H9 (cell line): ENCODE results near the gene CASD1. TPM values are rescaled to one million over a fixed set of nuclear protein-coding genes. Genes with fewer than 3 reads are reported as not detected.

ENCODE experiments used
- DNase-seq: peaks from one replicate; pipeline ENCODE4 v3.0.0-alpha.2; 2017
- H2AFZ ChIP-seq: one replicate; pipeline ENCODE4 v1.6.1; 2013; ENCODE audit warnings: mild to moderate bottlenecking, low read length, control low read depth, moderate library complexity
- H2AK5ac ChIP-seq: 2 replicates; pipeline ENCODE4 v1.6.1; 2013; ENCODE audit warnings: low read length, control low read depth, mixed read lengths; ENCODE audit not compliant: insufficient read length
- H2BK120ac ChIP-seq: one replicate; pipeline ENCODE4 v1.6.1; 2013; ENCODE audit warnings: low read depth, mild to moderate bottlenecking, low read length, control low read depth, inconsistent platforms; ENCODE audit not compliant: poor library complexity, severe bottlenecking
- H2BK12ac ChIP-seq: 2 replicates; pipeline ENCODE4 v1.6.1; 2013; ENCODE audit warnings: low read length, control low read depth, mixed read lengths, low read depth; ENCODE audit not compliant: insufficient read length
- H2BK15ac ChIP-seq: 2 replicates; pipeline ENCODE4 v1.6.1; 2013; ENCODE audit warnings: low read depth, low read length, control low read depth
- H2BK20ac ChIP-seq: one replicate; pipeline ENCODE4 v1.6.1; 2013; ENCODE audit warnings: low read depth, mild to moderate bottlenecking, low read length, control low read depth, inconsistent platforms; ENCODE audit not compliant: poor library complexity, severe bottlenecking
- H2BK5ac ChIP-seq: 2 replicates; pipeline ENCODE4 v1.6.1; 2013; ENCODE audit warnings: low read length, control low read depth, mixed read lengths; ENCODE audit not compliant: insufficient read length
- H3K14ac ChIP-seq: 2 replicates; pipeline ENCODE4 v1.6.1; 2013; ENCODE audit warnings: low read length, control low read depth; ENCODE audit not compliant: insufficient read depth
- H3K18ac ChIP-seq: 2 replicates; pipeline ENCODE4 v1.6.1; 2013; ENCODE audit warnings: low read depth, mild to moderate bottlenecking, mixed read lengths, low read length, control low read depth; ENCODE audit not compliant: insufficient read length
- H3K23ac ChIP-seq: 2 replicates; pipeline ENCODE4 v1.6.1; 2013; ENCODE audit warnings: low read length, control low read depth, mixed read lengths, low read depth; ENCODE audit not compliant: insufficient read length
- H3K23me2 ChIP-seq: 2 replicates; pipeline ENCODE4 v1.6.1; 2013; ENCODE audit warnings: low read depth, mild to moderate bottlenecking, mixed read lengths, low read length, control low read depth; ENCODE audit not compliant: insufficient read length, poor library complexity, severe bottlenecking
- H3K27ac ChIP-seq: 2 replicates; pipeline ENCODE4 v1.5.1; 2013; ENCODE audit warnings: low read length, control low read depth, mixed read lengths, low read depth; ENCODE audit not compliant: insufficient read length
- H3K27me3 ChIP-seq: 2 replicates; pipeline ENCODE4 v1.6.1; 2013; ENCODE audit warnings: low read length, control low read depth, inconsistent platforms; ENCODE audit not compliant: insufficient read depth
- H3K4ac ChIP-seq: 2 replicates; pipeline ENCODE4 v1.6.1; 2013; ENCODE audit warnings: low read depth, mild to moderate bottlenecking, control low read depth, inconsistent platforms, low read length, moderate library complexity
- H3K4me1 ChIP-seq: 2 replicates; pipeline ENCODE4 v1.6.1; 2013; ENCODE audit warnings: low read length, control low read depth, inconsistent platforms; ENCODE audit not compliant: insufficient read depth
- H3K4me2 ChIP-seq: 2 replicates; pipeline ENCODE4 v1.6.1; 2013; ENCODE audit warnings: low read length, control low read depth, mixed read lengths; ENCODE audit not compliant: insufficient read length, insufficient read depth
- H3K56ac ChIP-seq: 2 replicates; pipeline ENCODE4 v1.6.1; 2013; ENCODE audit warnings: low read depth, mild to moderate bottlenecking, mixed read lengths, low read length, control low read depth; ENCODE audit not compliant: insufficient read length
- H3K79me1 ChIP-seq: 2 replicates; pipeline ENCODE4 v1.6.1; 2013; ENCODE audit warnings: low read depth, mild to moderate bottlenecking, moderate library complexity, low read length, control low read depth, inconsistent platforms; ENCODE audit not compliant: insufficient read depth, poor library complexity, severe bottlenecking
- H3K79me2 ChIP-seq: 2 replicates; pipeline ENCODE4 v1.6.1; 2013; ENCODE audit warnings: low read length, control low read depth, inconsistent platforms; ENCODE audit not compliant: insufficient read depth
- H3K9ac ChIP-seq: 2 replicates; pipeline ENCODE4 v1.6.1; 2013; ENCODE audit warnings: low read length, control low read depth, mixed read lengths; ENCODE audit not compliant: insufficient read length; ENCODE audit errors: extremely low read depth
- H3K9me3 ChIP-seq: one replicate; pipeline ENCODE4 v1.6.1; 2013; ENCODE audit warnings: low read depth, low read length, inconsistent platforms; ENCODE audit not compliant: control insufficient read depth
- H3T11ph ChIP-seq: one replicate; pipeline ENCODE4 v1.6.1; 2013; ENCODE audit warnings: mild to moderate bottlenecking, low read length, control low read depth, inconsistent platforms
- H4K20me1 ChIP-seq: one replicate; pipeline ENCODE4 v1.6.1; 2013; ENCODE audit not compliant: control insufficient read depth, insufficient read length, insufficient read depth
- H4K5ac ChIP-seq: 2 replicates; pipeline ENCODE4 v1.6.1; 2013; ENCODE audit warnings: low read depth, mild to moderate bottlenecking, mixed read lengths, low read length, control low read depth; ENCODE audit not compliant: insufficient read length
- H4K8ac ChIP-seq: replicated peaks from 2 replicates; pipeline ENCODE4 v1.6.1; 2013; ENCODE audit warnings: low read length, control low read depth, mixed read lengths, low read depth; ENCODE audit not compliant: insufficient read length
- H4K91ac ChIP-seq: 2 replicates; pipeline ENCODE4 v1.6.1; 2013; ENCODE audit warnings: low read depth, mild to moderate bottlenecking, moderate library complexity, mixed read lengths, low read length, control low read depth; ENCODE audit not compliant: insufficient read length
- H3K27ac Mint-ChIP-seq, 3 experiments: 2 replicates in 2 of 3; 3 replicates in 1 of 3; pipeline ENCODE4 v1.8.0; 2020 to 2021; ENCODE audit warnings: mixed read lengths in 3 of 3, mild to moderate bottlenecking in 1 of 3, moderate library complexity in 1 of 3
- H3K27me3 Mint-ChIP-seq: 2 replicates; pipeline ENCODE4 v1.8.0; 2021; ENCODE audit warnings: low read depth, mild to moderate bottlenecking, moderate library complexity, mixed read lengths
- H3K36me3 Mint-ChIP-seq, 3 experiments: 2 replicates in 2 of 3; 3 replicates in 1 of 3; pipeline ENCODE4 v1.8.0; 2020 to 2021; ENCODE audit warnings: low read depth in 3 of 3, mixed read lengths in 3 of 3; ENCODE audit not compliant: insufficient read depth in 1 of 3
- H3K4me1 Mint-ChIP-seq, 2 experiments: 2 replicates each; pipeline ENCODE4 v1.8.0; 2020; ENCODE audit warnings: mixed read lengths in 2 of 2
- H3K4me3 Mint-ChIP-seq, 2 experiments: 2 replicates in 1 of 2; 3 replicates in 1 of 2; pipeline ENCODE4 v1.8.0; 2020 to 2021; ENCODE audit warnings: mild to moderate bottlenecking in 2 of 2, mixed read lengths in 2 of 2, moderate library complexity in 1 of 2
- H3K9me3 Mint-ChIP-seq, 2 experiments: 2 replicates in 1 of 2; 3 replicates in 1 of 2; pipeline ENCODE4 v1.8.0; 2020; ENCODE audit warnings: mild to moderate bottlenecking in 2 of 2, mixed read lengths in 2 of 2, moderate library complexity in 1 of 2
- CTCF ChIP-seq: fragments of 200-600 bp; sonication (generic); conservative IDR thresholded peaks from 3 replicates; pipeline ENCODE4 v1.8.0; 2021; ENCODE audit warnings: antibody characterized with exemption, mild to moderate bottlenecking
- WGBS: extraction: QIAGEN DNeasy Blood & Tissue Kit; methylation state at CpG from one replicate; pipeline ENCODE4 v1.1.7; 2013; ENCODE audit warnings: missing lambda C conversion rate, low lambda C conversion rate, mixed read lengths; ENCODE audit not compliant: insufficient read length; ENCODE audit errors: extremely low coverage; 5-methylcytosine and 5-hydroxymethylcytosine counted together
- total RNA-seq: library from RNA; stranded (reverse); gene quantifications from 2 replicates; pipeline ENCODE4 v1.2.1, GENCODE V29; 2021

The CASD1 gene
- total RNA-seq, 1 experiment from 2014 or later: 21.6 TPM

GRCh38 chr7:94483843-94484242, 25.8 kb upstream of the CASD1 start:
- H3K27ac ChIP-seq: no peak overlapping the region
- no peaks in the 10 kb centered on the region for H3K23me2 ChIP-seq
- H3K9ac ChIP-seq: no peak overlapping the region
- H3K18ac ChIP-seq: no peak overlapping the region
- H3K4ac ChIP-seq: no peak overlapping the region
- H2BK20ac ChIP-seq: no peak overlapping the region
- H4K5ac ChIP-seq: no peak overlapping the region
- DNase-seq: no peak
- H3K23ac ChIP-seq: no peak overlapping the region
- Mint-ChIP-seq H3K36me3 (no peaks in the 10 kb centered on the region), H3K27ac (no peak overlapping the region; a peak in 1 of 7 replicates), H3K4me3 (no peak overlapping the region), H3K9me3 (peaks cover 0 to 4% of the 10 kb centered on the region in 2 experiments; a peak in 1 of 5 replicates), H3K4me1 (no peaks in the 10 kb centered on the region), H3K27me3 (no peaks in the 10 kb centered on the region)
- H3T11ph ChIP-seq: no peak overlapping the region
- H4K20me1 ChIP-seq: no peaks in the 10 kb centered on the region
- H4K8ac ChIP-seq: no peak overlapping the region
- H3K27me3 ChIP-seq: no peaks in the 10 kb centered on the region
- H3K79me1 ChIP-seq: no peaks in the 10 kb centered on the region
- H4K91ac ChIP-seq: no peak overlapping the region
- no peak overlapping the region for H3K14ac ChIP-seq
- no peaks in the 10 kb centered on the region for H3K9me3 ChIP-seq
- no peak overlapping the region for H2AK5ac ChIP-seq
- H2BK12ac ChIP-seq: no peak overlapping the region
- no peak for TF ChIP-seq CTCF
- H3K56ac ChIP-seq: no peak overlapping the region
- no peak overlapping the region for H2BK120ac ChIP-seq
- no peaks in the 10 kb centered on the region for H3K79me2 ChIP-seq
- H3K4me1 ChIP-seq: no peaks in the 10 kb centered on the region
- no peak overlapping the region for H3K4me2 ChIP-seq
- H2BK5ac ChIP-seq: no peak overlapping the region
- no CpG with 5 or more reads among the region's 2 CpGs for WGBS
- no peak overlapping the region for H2BK15ac ChIP-seq
- no peak overlapping the region for H2AFZ ChIP-seq
